ENCODE measurements around the gene JMY. TPM values are rescaled to one million over a fixed set of nuclear protein-coding genes. Genes with fewer than 3 reads are reported as not detected.

Gene JMY
- total RNA-seq, 1 experiment from 2014 or later, result 15.6 TPM

DNA sequence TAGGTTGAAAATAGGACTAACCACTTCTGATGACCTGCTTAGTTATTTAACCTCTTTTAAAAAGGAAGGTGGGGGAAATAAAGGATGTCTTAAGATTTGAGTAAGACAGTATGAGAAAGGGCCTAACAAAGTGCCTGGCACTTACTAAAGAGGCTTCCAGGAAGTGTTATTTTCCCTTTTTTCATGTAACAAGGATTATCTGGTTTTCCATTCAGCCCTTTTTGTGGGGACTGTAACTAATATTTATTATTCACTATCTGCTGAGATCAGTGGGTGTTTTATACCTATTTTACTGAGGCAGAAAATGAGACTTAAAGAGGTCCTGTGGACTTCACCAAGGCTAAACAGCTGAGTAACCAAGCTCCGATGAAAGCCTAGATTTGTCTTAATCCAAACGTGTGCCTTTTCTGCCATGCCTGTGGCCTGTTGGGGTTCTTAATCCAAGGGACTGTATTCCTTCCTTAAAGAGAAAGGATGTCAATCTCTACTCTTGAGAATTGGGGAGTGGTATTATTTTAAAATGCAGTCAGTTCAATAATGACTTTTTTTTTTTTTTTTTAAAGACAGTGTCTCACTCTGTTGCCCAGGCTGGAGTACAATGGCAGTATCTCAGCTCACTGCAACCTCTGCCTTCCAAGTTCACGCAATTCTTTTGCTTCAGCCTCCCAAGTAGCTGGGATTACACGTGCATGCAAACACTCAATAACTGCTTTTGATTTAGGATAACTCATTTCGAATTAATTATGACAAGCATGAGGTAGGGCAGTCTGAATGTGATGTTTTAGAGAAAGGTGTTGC, 6.5 kb downstream of the JMY start:
- Histone ChIP-seq H3K4me2 (ENCODE audit: low read length) (no peak overlapping the region), H3K9me2 (ENCODE audit: insufficient read depth) (no peaks in the 10 kb centered on the region), H3K36me3 (ENCODE audit: control insufficient read depth in 1 of 2, insufficient read depth in 2 of 2, low read length in 2 of 2) (no peaks in the 10 kb centered on the region), H3K4me1 (ENCODE audit: control insufficient read depth in 1 of 2, insufficient read depth in 2 of 2, low read length in 2 of 2) (peaks cover 6 to 9% of the 10 kb centered on the region in 2 experiments; a peak in 3 of 4 replicates), H2AFZ (ENCODE audit: low read depth, low read length, poor library complexity, severe bottlenecking) (no peak overlapping the region), H3K79me2 (ENCODE audit: insufficient read depth, low read length) (peaks cover 98% of the 10 kb centered on the region), H4K20me1 (ENCODE audit: insufficient read depth) (0 out of 2 replicates have a peak, but pooled peaks cover 3% of the 10 kb centered on the region), H3K9ac (ENCODE audit: low read length) (no peak overlapping the region), H3K9me3 (ENCODE audit: control insufficient read depth in 1 of 2, insufficient read depth in 1 of 2, low read depth in 1 of 2, low read length in 2 of 2) (no peaks in the 10 kb centered on the region), H3K27me3 (ENCODE audit: insufficient read depth, low read length) (no peaks in the 10 kb centered on the region), H3K27ac (ENCODE audit: low read depth, low read length) (no peak overlapping the region), H3K4me3 (replicated peaks in 1 of 2; ENCODE audit: low read depth in 1 of 2, low read length in 2 of 2) (no peak overlapping the region)
- TF ChIP-seq SP1 (IDR thresholded peaks at IDR 0.05; ENCODE audit: low read depth), result no peak
- TF ChIP-seq, protein P1, sequence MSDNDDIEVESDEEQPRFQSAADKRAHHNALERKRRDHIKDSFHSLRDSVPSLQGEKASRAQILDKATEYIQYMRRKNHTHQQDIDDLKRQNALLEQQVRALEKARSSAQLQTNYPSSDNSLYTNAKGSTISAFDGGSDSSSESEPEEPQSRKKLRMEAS (IDR thresholded peaks at IDR 0.05), result no peak
- no peak for TF ChIP-seq SIN3A (IDR thresholded peaks at IDR 0.05; ENCODE audit: low read depth)
- no peak for TF ChIP-seq ZNF274 (IDR thresholded peaks at IDR 0.05; ENCODE audit: low read depth, low read length)
- TF ChIP-seq EZH2 (IDR thresholded peaks at IDR 0.05), result no peak
- no peak for TF ChIP-seq FOSL1 (IDR thresholded peaks at IDR 0.05; ENCODE audit: low read depth)
- no peak for TF ChIP-seq ZFX (IDR thresholded peaks at IDR 0.05)
- TF ChIP-seq EZH2phosphoT487 (IDR thresholded peaks at IDR 0.05; ENCODE audit: borderline replicate concordance), result no peak
- TF ChIP-seq ELF1 (IDR thresholded peaks at IDR 0.05; ENCODE audit: borderline replicate concordance, low read depth), result no peak
- TF ChIP-seq, protein P2, sequence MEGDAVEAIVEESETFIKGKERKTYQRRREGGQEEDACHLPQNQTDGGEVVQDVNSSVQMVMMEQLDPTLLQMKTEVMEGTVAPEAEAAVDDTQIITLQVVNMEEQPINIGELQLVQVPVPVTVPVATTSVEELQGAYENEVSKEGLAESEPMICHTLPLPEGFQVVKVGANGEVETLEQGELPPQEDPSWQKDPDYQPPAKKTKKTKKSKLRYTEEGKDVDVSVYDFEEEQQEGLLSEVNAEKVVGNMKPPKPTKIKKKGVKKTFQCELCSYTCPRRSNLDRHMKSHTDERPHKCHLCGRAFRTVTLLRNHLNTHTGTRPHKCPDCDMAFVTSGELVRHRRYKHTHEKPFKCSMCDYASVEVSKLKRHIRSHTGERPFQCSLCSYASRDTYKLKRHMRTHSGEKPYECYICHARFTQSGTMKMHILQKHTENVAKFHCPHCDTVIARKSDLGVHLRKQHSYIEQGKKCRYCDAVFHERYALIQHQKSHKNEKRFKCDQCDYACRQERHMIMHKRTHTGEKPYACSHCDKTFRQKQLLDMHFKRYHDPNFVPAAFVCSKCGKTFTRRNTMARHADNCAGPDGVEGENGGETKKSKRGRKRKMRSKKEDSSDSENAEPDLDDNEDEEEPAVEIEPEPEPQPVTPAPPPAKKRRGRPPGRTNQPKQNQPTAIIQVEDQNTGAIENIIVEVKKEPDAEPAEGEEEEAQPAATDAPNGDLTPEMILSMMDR (IDR thresholded peaks at IDR 0.05 in 2 of 3, conservative IDR thresholded peaks at IDR 0.05 in 1 of 3; ENCODE audit: borderline replicate concordance in 1 of 3, insufficient read depth in 1 of 3, low read depth in 2 of 3, low read length in 2 of 3), result no peak
- TF ChIP-seq JUND (IDR thresholded peaks at IDR 0.05), result no peak
- no peak for TF ChIP-seq POLR2AphosphoS5 (IDR thresholded peaks at IDR 0.05; ENCODE audit: low read depth, low read length)
- no peak for TF ChIP-seq TCF7L2 (IDR thresholded peaks at IDR 0.05; ENCODE audit: borderline replicate concordance, extremely low read depth, insufficient read depth, insufficient read length)
- TF ChIP-seq EGR1 (IDR thresholded peaks at IDR 0.05; ENCODE audit: low read depth), result no peak
- no peak for TF ChIP-seq RAD21 (IDR thresholded peaks at IDR 0.05; ENCODE audit: low read depth)
- TF ChIP-seq YY1 (IDR thresholded peaks at IDR 0.05; ENCODE audit: extremely low read depth, insufficient replicate concordance, low read depth, low read length), result no peak
- TF ChIP-seq, protein P3, sequence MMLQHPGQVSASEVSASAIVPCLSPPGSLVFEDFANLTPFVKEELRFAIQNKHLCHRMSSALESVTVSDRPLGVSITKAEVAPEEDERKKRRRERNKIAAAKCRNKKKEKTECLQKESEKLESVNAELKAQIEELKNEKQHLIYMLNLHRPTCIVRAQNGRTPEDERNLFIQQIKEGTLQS (IDR thresholded peaks at IDR 0.05), result no peak
- TF ChIP-seq SRF (IDR thresholded peaks at IDR 0.05; ENCODE audit: low read depth), result no peak
- TF ChIP-seq POLR2A (IDR thresholded peaks at IDR 0.05; ENCODE audit: borderline replicate concordance, extremely low read depth, insufficient read depth, insufficient read length), result no peak
- ChIA-PET CTCF (interaction anchor here (0.9 to 1.2 kb wide), 2 partner anchors 13 to 218 kb away, joined by 3 to 4 read pairs; no protein-coding TSS in a partner anchor), RAD21 (ENCODE audit: low non-redundant PET in 1 of 2, low total read pairs in 2 of 2, uncharacterized antibody in 2 of 2, unreplicated experiment in 2 of 2) (no interaction called here), POLR2A (no interaction called here)
- intact Hi-C loops (cut with micrococcal nuclease), result no loop called here
- no TSS peak for BruUV-seq (replicated peaks)
- DNase-seq (ENCODE audit: low read depth, low spot score) (no peak), ATAC-seq (no peak)

All from HCT116 (cell line).